OCI-LY1 (cell line): ENCODE measurements around the gene SLC8A1.

Source experiments
- H2AFZ ChIP-seq: fragments of 200-600 bp; sonication (generic), shearing (Covaris generic); 2 replicates; pipeline ENCODE4 v1.6.0; 2014; ENCODE audit warnings: antibody characterized with exemption, mild to moderate bottlenecking, low read length
- H3F3A ChIP-seq: fragments of 200-600 bp; sonication (generic), shearing (Covaris generic); 2 replicates; pipeline ENCODE4 v1.6.0; 2014; ENCODE audit warnings: mild to moderate bottlenecking, antibody characterized with exemption, low read length, moderate library complexity; ENCODE audit not compliant: insufficient read depth
- H3K27ac ChIP-seq: fragments of 200-600 bp; sonication (generic); 2 replicates; pipeline ENCODE4 v1.5.1; 2014; ENCODE audit warnings: low read length, mixed run types, mild to moderate bottlenecking, low read depth; ENCODE audit not compliant: poor library complexity, severe bottlenecking
- H3K27me3 ChIP-seq: fragments of 200-600 bp; sonication (generic); 2 replicates; pipeline ENCODE4 v1.6.0; 2014; ENCODE audit warnings: antibody characterized with exemption, mild to moderate bottlenecking, low read length, moderate library complexity; ENCODE audit not compliant: insufficient read depth
- H3K36me3 ChIP-seq: fragments of 200-600 bp; sonication (generic); 2 replicates; pipeline ENCODE4 v1.6.1; 2014; ENCODE audit warnings: mild to moderate bottlenecking, antibody characterized with exemption, low read length, moderate library complexity, mixed read lengths; ENCODE audit not compliant: insufficient read depth
- H3K4me1 ChIP-seq: fragments of 200-600 bp; sonication (generic); 2 replicates; pipeline ENCODE4 v1.5.1; 2014; ENCODE audit warnings: mild to moderate bottlenecking, low read length, moderate library complexity; ENCODE audit not compliant: insufficient read depth, severe bottlenecking
- H3K4me2 ChIP-seq: fragments of 200-600 bp; sonication (generic), shearing (Covaris generic); 2 replicates; pipeline ENCODE4 v1.6.1; 2014; ENCODE audit warnings: low read length
- H3K4me3 ChIP-seq: fragments of 200-600 bp; sonication (generic); 2 replicates; pipeline ENCODE4 v1.5.1; 2014; ENCODE audit warnings: low read length, low read depth, mild to moderate bottlenecking, mixed read lengths; ENCODE audit not compliant: poor library complexity, severe bottlenecking
- H3K79me2 ChIP-seq: fragments of 200-600 bp; shearing (Covaris generic); 2 replicates; pipeline ENCODE4 v1.6.1; 2016; ENCODE audit warnings: mixed run types, low read length, mixed read lengths; ENCODE audit not compliant: insufficient read depth
- H3K9ac ChIP-seq: fragments of 200-600 bp; sonication (generic), shearing (Covaris generic); 2 replicates; pipeline ENCODE4 v1.6.1; 2014; ENCODE audit warnings: mild to moderate bottlenecking, low read length, mixed read lengths
- H3K9me2 ChIP-seq: fragments of 200-600 bp; sonication (generic), shearing (Covaris generic); 2 replicates; pipeline ENCODE4 v1.6.1; 2014; ENCODE audit warnings: low read depth, mild to moderate bottlenecking, low read length, mixed read lengths
- H3K9me3 ChIP-seq: fragments of 200-600 bp; shearing (Covaris generic); 2 replicates; pipeline ENCODE4 v1.6.1; 2014; ENCODE audit warnings: low read length, mixed read lengths
- H4K20me1 ChIP-seq: fragments of 200-600 bp; sonication (generic), shearing (Covaris generic); 2 replicates; pipeline ENCODE4 v1.6.0; 2016; ENCODE audit warnings: mild to moderate bottlenecking, low read length; ENCODE audit not compliant: insufficient read depth
- CTCF ChIP-seq: fragments of 200-600 bp; sonication (generic), shearing (Covaris generic); IDR thresholded peaks from 2 replicates; pipeline ENCODE4 v1.5.1; 2017; ENCODE audit warnings: mild to moderate bottlenecking, antibody characterized with exemption, low read length, moderate library complexity, mixed read lengths
- EZH2 ChIP-seq: fragments of 200-600 bp; sonication (generic), shearing (Covaris generic); IDR thresholded peaks from 2 replicates; pipeline ENCODE4 v1.8.0; 2017; ENCODE audit warnings: borderline replicate concordance, mixed run types, mild to moderate bottlenecking, antibody characterized with exemption, low read length, moderate library complexity, mixed read lengths

Gene SLC8A1

GRCh38 chr2:40097691-40098385 is 354.1 kb downstream of the SLC8A1 start:
- no peaks in the 10 kb centered on the region for H3K36me3 ChIP-seq
- no peaks in the 10 kb centered on the region for H3K79me2 ChIP-seq
- no peaks in the 10 kb centered on the region for H4K20me1 ChIP-seq
- H3K4me3 ChIP-seq, result no peak overlapping the region
- no peaks in the 10 kb centered on the region for H3K9me3 ChIP-seq
- no peaks in the 10 kb centered on the region for H3K4me1 ChIP-seq
- no peaks in the 10 kb centered on the region; the same call in 1 of the 2 replicates for H3F3A ChIP-seq
- H2AFZ ChIP-seq, result no peak overlapping the region
- no peaks in the 10 kb centered on the region for H3K27me3 ChIP-seq
- H3K4me2 ChIP-seq, result no peak overlapping the region
- H3K9ac ChIP-seq, result no peak overlapping the region
- no peak for TF ChIP-seq EZH2
- no peak for TF ChIP-seq CTCF
- H3K9me2 ChIP-seq, result no peaks in the 10 kb centered on the region
- no peak overlapping the region for H3K27ac ChIP-seq

GRCh38 chr2:40096360-40096759 is 355.5 kb downstream of the SLC8A1 start:
- Histone ChIP-seq H3K27ac (no peak overlapping the region), H3K36me3 (no peaks in the 10 kb centered on the region)

GRCh38 chr2:40095000-40095399 is 356.9 kb downstream of the SLC8A1 start:
- TF ChIP-seq EZH2, result no peak
- no peak for TF ChIP-seq CTCF
- Histone ChIP-seq H3K27ac (no peak overlapping the region), H3K4me3 (no peak overlapping the region), H3K4me1 (no peaks in the 10 kb centered on the region), H3K36me3 (no peaks in the 10 kb centered on the region), H2AFZ (no peak overlapping the region), H3K9me3 (no peaks in the 10 kb centered on the region), H3K4me2 (no peak overlapping the region), H3F3A (no peaks in the 10 kb centered on the region; the same call in 1 of the 2 replicates), H3K9me2 (no peaks in the 10 kb centered on the region), H3K79me2 (no peaks in the 10 kb centered on the region), H3K9ac (no peak overlapping the region), H4K20me1 (no peaks in the 10 kb centered on the region), H3K27me3 (no peaks in the 10 kb centered on the region)

More at GRCh38 chr2:40096360-40096759, 355.5 kb downstream of the SLC8A1 start:
- H3K4me2 ChIP-seq, result no peak overlapping the region
- no peak overlapping the region for H2AFZ ChIP-seq
- H3K9me3 ChIP-seq, result no peaks in the 10 kb centered on the region
- H3K4me3 ChIP-seq, result no peak overlapping the region
- TF ChIP-seq EZH2, result no peak
- no peak for TF ChIP-seq CTCF
- H3F3A ChIP-seq, result no peaks in the 10 kb centered on the region; the same call in 1 of the 2 replicates
- H3K4me1 ChIP-seq, result no peaks in the 10 kb centered on the region
- no peaks in the 10 kb centered on the region for H3K9me2 ChIP-seq
- H3K27me3 ChIP-seq, result no peaks in the 10 kb centered on the region
- H3K9ac ChIP-seq, result no peak overlapping the region
- no peaks in the 10 kb centered on the region for H3K79me2 ChIP-seq
- H4K20me1 ChIP-seq, result no peaks in the 10 kb centered on the region
